Fibroblast of skin of abdomen (primary cell): ENCODE data around the gene APOBEC2.

ENCODE experiments used
- DNase-seq: peaks from one replicate; pipeline ENCODE4 v3.0.0-alpha.2; 2013

APOBEC2 gene

GRCh38 chr6:41090841-41091761, 38.1 kb downstream of the APOBEC2 start:
- DNase-seq, result no peak

- DNase-seq, result peak; percentile 14
These were observed 39.6 kb downstream of the APOBEC2 start for GRCh38 chr6:41092421-41093140.

GRCh38 chr6:41093729-41094128, 40.7 kb downstream of the APOBEC2 start:
- DNase-seq, result no peak

GRCh38 chr6:41097467-41098090, 44.6 kb downstream of the APOBEC2 start:
- DNase-seq, result peak; percentile 79

- DNase-seq, result no peak
These were observed 45.4 kb downstream of the APOBEC2 start for GRCh38 chr6:41098366-41098765.

- DNase-seq, result no peak
These were observed 47.9 kb downstream of the APOBEC2 start for GRCh38 chr6:41100871-41101287.

- no peak for DNase-seq
These were observed 50.8 kb downstream of the APOBEC2 start for GRCh38 chr6:41103847-41104246.

- no peak for DNase-seq
These were observed 58.0 kb downstream of the APOBEC2 start for GRCh38 chr6:41111017-41111416.
